IMR-90 (cell line): Measurements from ENCODE around the gene IL11. TPM values are rescaled to one million over a fixed set of nuclear protein-coding genes. Genes with fewer than 3 reads are reported as not detected.
A peak's percentile ranks its signal among the peaks of the same experiment; 100 is the strongest.

Experiments used
- ATAC-seq: fragments of 200-7000 bp; cut with Tn5 transposase; 2 replicates; pipeline ENCODE4 v1.9.1; 2020; ENCODE audit warnings: low read depth, mild to moderate bottlenecking, moderate library complexity
- BruUV-seq: library from RNA; stranded (reverse); fragments of 400-500 nt; replicated peaks from 2 replicates; lab custom pipeline; 2021; lab: Mats Ljungman, UMichigan
- CTCF ChIA-PET: fragments of 300-600 bp; formaldehyde crosslinking; extraction: SDS; loops from one replicate; lab custom pipeline; 2021; ENCODE audit warnings: antibody characterized with exemption; lab: Yijun Ruan, JAX
- POLR2A ChIA-PET: fragments of 300-600 bp; sonication (Branson Sonifier 250); formaldehyde crosslinking; loops from one replicate; lab custom pipeline; 2022; ENCODE audit warnings: antibody characterized with exemption; ENCODE audit not compliant: unreplicated experiment; lab: Charles Lee
- DNase-seq: peaks from one replicate; pipeline ENCODE4 v3.0.0; 2013
- H2AFZ ChIP-seq: replicated peaks from 2 replicates; pipeline ENCODE3; 2013; ENCODE audit warnings: low read length, mild to moderate bottlenecking; ENCODE audit not compliant: poor library complexity
- H2AK5ac ChIP-seq: 2 replicates; pipeline ENCODE4 v1.6.1; 2013; ENCODE audit warnings: low read depth, low read length, inconsistent platforms
- H2AK9ac ChIP-seq: replicated peaks from 2 replicates; pipeline ENCODE3; 2013; ENCODE audit warnings: mild to moderate bottlenecking, low read depth, low read length, moderate library complexity; ENCODE audit not compliant: poor library complexity
- H2BK120ac ChIP-seq: 2 replicates; pipeline ENCODE4 v1.6.1; 2013; ENCODE audit warnings: low read depth, low read length, inconsistent platforms
- H2BK15ac ChIP-seq: 3 replicates; pipeline ENCODE4 v1.6.1; 2013; ENCODE audit warnings: low read depth, low read length, inconsistent platforms
- H2BK20ac ChIP-seq: 2 replicates; pipeline ENCODE4 v1.6.1; 2013; ENCODE audit warnings: low read depth, mild to moderate bottlenecking, inconsistent platforms, low read length, moderate library complexity
- H2BK5ac ChIP-seq: 2 replicates; pipeline ENCODE4 v1.6.1; 2013; ENCODE audit warnings: mild to moderate bottlenecking, low read depth, low read length, inconsistent platforms; ENCODE audit not compliant: poor library complexity, severe bottlenecking
- H3K14ac ChIP-seq: replicated peaks from 2 replicates; pipeline ENCODE4 v1.6.1; 2013; ENCODE audit warnings: low read depth, low read length, inconsistent platforms
- H3K18ac ChIP-seq: 2 replicates; pipeline ENCODE4 v1.6.1; 2013; ENCODE audit warnings: low read depth, low read length, control low read depth
- H3K23ac ChIP-seq: 2 replicates; pipeline ENCODE4 v1.6.1; 2013; ENCODE audit warnings: low read depth, low read length, inconsistent platforms
- H3K27ac ChIP-seq: 2 replicates; pipeline ENCODE4 v1.5.1; 2013; ENCODE audit warnings: mild to moderate bottlenecking, control low read depth, low read length; ENCODE audit not compliant: insufficient read depth
- H3K27me3 ChIP-seq: 2 replicates; pipeline ENCODE4 v1.6.1; 2013; ENCODE audit warnings: low read length; ENCODE audit not compliant: control insufficient read depth, insufficient read depth
- H3K36me3 ChIP-seq: 2 replicates; pipeline ENCODE4 v1.6.1; 2013; ENCODE audit warnings: low read length, mixed read lengths; ENCODE audit not compliant: control insufficient read depth, insufficient read depth
- H3K4ac ChIP-seq: 2 replicates; pipeline ENCODE4 v1.6.1; 2013; ENCODE audit warnings: low read depth, low read length, inconsistent platforms
- H3K4me1 ChIP-seq: 2 replicates; pipeline ENCODE4 v1.6.1; 2013; ENCODE audit warnings: low read length, mixed read lengths; ENCODE audit not compliant: control insufficient read depth, insufficient read depth
- H3K4me2 ChIP-seq: 2 replicates; pipeline ENCODE4 v1.6.1; 2013; ENCODE audit warnings: low read depth, mild to moderate bottlenecking, control low read depth, low read length, moderate library complexity
- H3K4me3 ChIP-seq: 2 replicates; pipeline ENCODE4 v1.5.1; 2013; ENCODE audit warnings: low read depth, mild to moderate bottlenecking, control low read depth, low read length, moderate library complexity; ENCODE audit not compliant: insufficient read depth
- H3K56ac ChIP-seq: 2 replicates; pipeline ENCODE4 v1.6.1; 2013; ENCODE audit warnings: low read length, inconsistent platforms; ENCODE audit not compliant: insufficient read depth; ENCODE audit errors: extremely low read depth
- H3K79me1 ChIP-seq, 2 experiments: 2 replicates each; pipeline ENCODE4 v1.6.1; 2013; ENCODE audit warnings: low read length in 2 of 2, inconsistent platforms in 1 of 2, low read depth in 1 of 2
- H3K9ac ChIP-seq: 2 replicates; pipeline ENCODE4 v1.6.1; 2013; ENCODE audit warnings: low read depth, low read length, control low read depth
- H3K9me1 ChIP-seq: 2 replicates; pipeline ENCODE4 v1.6.1; 2013; ENCODE audit warnings: low read length, inconsistent platforms; ENCODE audit not compliant: insufficient read depth
- H3K9me3 ChIP-seq: 2 replicates; pipeline ENCODE4 v1.6.1; 2013; ENCODE audit warnings: low read length; ENCODE audit not compliant: control insufficient read depth, insufficient read depth
- H4K20me1 ChIP-seq: 2 replicates; pipeline ENCODE4 v1.6.1; 2013; ENCODE audit warnings: low read length, inconsistent platforms; ENCODE audit not compliant: insufficient read depth
- H4K5ac ChIP-seq: 2 replicates; pipeline ENCODE4 v1.6.1; 2013; ENCODE audit warnings: mild to moderate bottlenecking, low read depth, low read length, control low read depth
- H4K8ac ChIP-seq, 2 experiments: 2 replicates each; pipeline ENCODE4 v1.6.1; 2013; ENCODE audit warnings: low read depth in 2 of 2, low read length in 2 of 2, control low read depth in 1 of 2, inconsistent platforms in 1 of 2
- H4K91ac ChIP-seq: 2 replicates; pipeline ENCODE4 v1.6.1; 2013; ENCODE audit warnings: low read depth, low read length, inconsistent platforms; ENCODE audit not compliant: insufficient read depth
- BHLHE40 ChIP-seq: fragments of 150-350 bp; IDR thresholded peaks from 2 replicates; pipeline ENCODE4 v1.6.1; 2016; ENCODE audit warnings: mild to moderate bottlenecking, low read depth, low read length
- CEBPB ChIP-seq: IDR thresholded peaks from 2 replicates; pipeline ENCODE4 v1.6.1; 2012; ENCODE audit warnings: low read depth, low read length, improper control_type of control experiment
- CHD1 ChIP-seq: IDR thresholded peaks from 2 replicates; pipeline ENCODE4 v1.6.1; 2012; ENCODE audit warnings: low read depth, low read length, improper control_type of control experiment
- FOS ChIP-seq: fragments of 150-350 bp; IDR thresholded peaks from 2 replicates; pipeline ENCODE4 v1.6.1; 2016; ENCODE audit warnings: low read depth, low read length
- MAFK ChIP-seq: IDR thresholded peaks from 2 replicates; pipeline ENCODE4 v1.6.1; 2012; ENCODE audit warnings: low read depth, low read length, improper control_type of control experiment
- MAZ ChIP-seq: IDR thresholded peaks from 2 replicates; pipeline ENCODE4 v1.6.1; 2012; ENCODE audit warnings: low read depth, mild to moderate bottlenecking, low read length, improper control_type of control experiment, moderate library complexity, borderline replicate concordance
- MXI1 ChIP-seq: IDR thresholded peaks from 2 replicates; pipeline ENCODE4 v1.6.1; 2012; ENCODE audit warnings: low read depth, mild to moderate bottlenecking, low read length, moderate library complexity, borderline replicate concordance
- NFE2L2 ChIP-seq: fragments of 150-350 bp; IDR thresholded peaks from 2 replicates; pipeline ENCODE4 v1.6.1; 2016; ENCODE audit warnings: low read depth, mild to moderate bottlenecking, low read length
- POLR2A ChIP-seq: IDR thresholded peaks from 2 replicates; pipeline ENCODE4 v1.6.1; 2012; ENCODE audit warnings: mild to moderate bottlenecking, low read depth, low read length
- RAD21 ChIP-seq: IDR thresholded peaks from 2 replicates; pipeline ENCODE4 v1.6.1; 2012; ENCODE audit warnings: low read length, improper control_type of control experiment
- RCOR1 ChIP-seq: IDR thresholded peaks from 2 replicates; pipeline ENCODE4 v1.6.1; 2012; ENCODE audit warnings: mild to moderate bottlenecking, low read length, improper control_type of control experiment; ENCODE audit not compliant: insufficient replicate concordance
- RFX5 ChIP-seq: IDR thresholded peaks from 2 replicates; pipeline ENCODE4 v1.8.0; 2012; ENCODE audit warnings: low read depth, mild to moderate bottlenecking, low read length, moderate library complexity
- SMC3 ChIP-seq: fragments of 150-350 bp; IDR thresholded peaks from 2 replicates; pipeline ENCODE4 v1.6.1; 2016; ENCODE audit warnings: low read depth, mild to moderate bottlenecking, antibody characterized with exemption, low read length, moderate library complexity
- WGBS, 2 experiments: methylation state at CpG; one replicate each; pipeline versions ENCODE4 v1.1.5 to v1.1.7; 2013; ENCODE audit warnings: missing lambda C conversion rate in 2 of 2; ENCODE audit not compliant: insufficient read length in 1 of 2; ENCODE audit errors: extremely low coverage in 2 of 2; 5-methylcytosine and 5-hydroxymethylcytosine counted together
- dilution Hi-C: fragments of 300-500 bp; cut with HindIII; formaldehyde crosslinking; loops from one replicate; pipeline ENCODE4 v1.14.3; 2018; ENCODE audit warnings: low sequenced_read_pairs; ENCODE audit not compliant: unreplicated experiment
- in situ Hi-C: fragments of 300-500 bp; cut with MboI; formaldehyde crosslinking; loops from 3 replicates; pipeline ENCODE4 v1.14.3; 2019; ENCODE audit warnings: low sequenced_read_pairs, inconsistent platforms, mixed read lengths
- intact Hi-C: fragments of 100-400 bp; cut with micrococcal nuclease; formaldehyde crosslinking; loops from 2 replicates; pipeline ENCODE4 v1.10.0; 2022
- polyA plus RNA-seq, 3 experiments: library from polyadenylated mRNA; depleted of rRNA; stranded (reverse); fragments of >200 nt; gene quantifications; 2 replicates each; pipeline ENCODE4 v1.2.3, GENCODE V29; 2012; ENCODE audit warnings: low replicate concordance in 1 of 3
- total RNA-seq: library from RNA; depleted of rRNA; stranded (reverse); fragments of >200 nt; gene quantifications from 2 replicates; pipeline ENCODE4 v1.2.3, GENCODE V29; 2012
- TF ChIP-seq, protein P1 (sequence below): conservative IDR thresholded peaks from 2 replicates; pipeline ENCODE4 v1.5.1; 2012; ENCODE audit warnings: mild to moderate bottlenecking, low read depth, low read length, improper control_type of control experiment
- TF ChIP-seq, protein P2 (sequence below): fragments of 150-350 bp; IDR thresholded peaks from 2 replicates; pipeline ENCODE4 v1.6.1; 2016; ENCODE audit warnings: low read depth, mild to moderate bottlenecking, low read length, moderate library complexity, borderline replicate concordance
- TF ChIP-seq, protein P3 (sequence below): fragments of 150-350 bp; IDR thresholded peaks from 2 replicates; pipeline ENCODE4 v1.6.1; 2017; ENCODE audit warnings: mild to moderate bottlenecking, antibody characterized with exemption, low read length, low read depth

IL11 gene
- total and polyA plus RNA-seq, 2 of the 4 experiments (the other 2 are of a cell fraction) = 14.3 to 33.6 TPM

DNA sequence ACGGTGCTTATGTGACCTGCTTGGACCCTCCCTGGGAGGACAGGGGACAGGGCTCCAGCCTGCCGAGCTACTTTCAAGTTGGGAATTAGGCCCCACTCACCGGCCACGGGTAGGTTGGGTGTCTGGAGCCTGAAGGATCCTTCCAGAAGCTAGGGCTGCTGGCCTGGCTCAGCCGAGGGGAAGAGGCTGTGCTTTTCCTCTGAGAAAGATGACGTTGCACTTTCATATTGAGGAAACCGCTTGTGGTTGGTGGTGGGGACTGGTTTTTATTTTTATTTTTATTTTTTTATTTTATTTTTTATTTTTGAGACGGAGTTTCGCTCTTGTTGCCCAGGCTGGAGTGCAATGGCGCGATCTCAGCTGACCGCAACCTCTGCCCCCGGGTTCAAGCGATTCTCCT, 45.1 kb downstream of the IL11 start, which contains the start of gene TMEM150B:
TMEM150B (minus strand) TSS at position 170 of the 400 bp plus-strand sequence. CDS start 4,305 bp downstream, outside the sequence.
- no peak within 1 kb of the TSS for H3K18ac ChIP-seq
- intact Hi-C loops (no loop called here), dilution Hi-C loops (no loop called here), in situ Hi-C loops (no loop called here)
- H2BK15ac ChIP-seq = no peak within 1 kb of the TSS
- POLR2A ChIA-PET = no interaction called here
- no peak within 1 kb of the TSS for H3K23ac ChIP-seq
- H3K9ac ChIP-seq = no peak within 1 kb of the TSS
- H3K36me3 ChIP-seq = no peaks in the 10 kb centered on the region
- no peaks in the 10 kb centered on the region for H3K9me3 ChIP-seq
- no peak within 1 kb of the TSS for H4K91ac ChIP-seq
- no peak within 1 kb of the TSS for H2BK5ac ChIP-seq
- H2AFZ ChIP-seq = peak within 1 kb of the TSS; percentile 32
- no peak within 1 kb of the TSS for H3K27ac ChIP-seq
- H2AK9ac ChIP-seq = no peak within 1 kb of the TSS
- H3K27me3 ChIP-seq = peaks cover 18% of the 10 kb centered on the region
- TF ChIP-seq POLR2A (no peak), NFE2L2 (no peak), BHLHE40 (no peak), FOS (no peak), MXI1 (no peak), RFX5 (no peak), MAZ (no peak), MAFK (no peak), RCOR1 (no peak), SMC3 (no peak), RAD21 (no peak), CEBPB (no peak), CHD1 (no peak)
- TF ChIP-seq, protein P1, sequence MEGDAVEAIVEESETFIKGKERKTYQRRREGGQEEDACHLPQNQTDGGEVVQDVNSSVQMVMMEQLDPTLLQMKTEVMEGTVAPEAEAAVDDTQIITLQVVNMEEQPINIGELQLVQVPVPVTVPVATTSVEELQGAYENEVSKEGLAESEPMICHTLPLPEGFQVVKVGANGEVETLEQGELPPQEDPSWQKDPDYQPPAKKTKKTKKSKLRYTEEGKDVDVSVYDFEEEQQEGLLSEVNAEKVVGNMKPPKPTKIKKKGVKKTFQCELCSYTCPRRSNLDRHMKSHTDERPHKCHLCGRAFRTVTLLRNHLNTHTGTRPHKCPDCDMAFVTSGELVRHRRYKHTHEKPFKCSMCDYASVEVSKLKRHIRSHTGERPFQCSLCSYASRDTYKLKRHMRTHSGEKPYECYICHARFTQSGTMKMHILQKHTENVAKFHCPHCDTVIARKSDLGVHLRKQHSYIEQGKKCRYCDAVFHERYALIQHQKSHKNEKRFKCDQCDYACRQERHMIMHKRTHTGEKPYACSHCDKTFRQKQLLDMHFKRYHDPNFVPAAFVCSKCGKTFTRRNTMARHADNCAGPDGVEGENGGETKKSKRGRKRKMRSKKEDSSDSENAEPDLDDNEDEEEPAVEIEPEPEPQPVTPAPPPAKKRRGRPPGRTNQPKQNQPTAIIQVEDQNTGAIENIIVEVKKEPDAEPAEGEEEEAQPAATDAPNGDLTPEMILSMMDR = no peak
- TF ChIP-seq, protein P2, sequence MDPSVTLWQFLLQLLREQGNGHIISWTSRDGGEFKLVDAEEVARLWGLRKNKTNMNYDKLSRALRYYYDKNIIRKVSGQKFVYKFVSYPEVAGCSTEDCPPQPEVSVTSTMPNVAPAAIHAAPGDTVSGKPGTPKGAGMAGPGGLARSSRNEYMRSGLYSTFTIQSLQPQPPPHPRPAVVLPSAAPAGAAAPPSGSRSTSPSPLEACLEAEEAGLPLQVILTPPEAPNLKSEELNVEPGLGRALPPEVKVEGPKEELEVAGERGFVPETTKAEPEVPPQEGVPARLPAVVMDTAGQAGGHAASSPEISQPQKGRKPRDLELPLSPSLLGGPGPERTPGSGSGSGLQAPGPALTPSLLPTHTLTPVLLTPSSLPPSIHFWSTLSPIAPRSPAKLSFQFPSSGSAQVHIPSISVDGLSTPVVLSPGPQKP = no peak
- TF ChIP-seq, protein P3, sequence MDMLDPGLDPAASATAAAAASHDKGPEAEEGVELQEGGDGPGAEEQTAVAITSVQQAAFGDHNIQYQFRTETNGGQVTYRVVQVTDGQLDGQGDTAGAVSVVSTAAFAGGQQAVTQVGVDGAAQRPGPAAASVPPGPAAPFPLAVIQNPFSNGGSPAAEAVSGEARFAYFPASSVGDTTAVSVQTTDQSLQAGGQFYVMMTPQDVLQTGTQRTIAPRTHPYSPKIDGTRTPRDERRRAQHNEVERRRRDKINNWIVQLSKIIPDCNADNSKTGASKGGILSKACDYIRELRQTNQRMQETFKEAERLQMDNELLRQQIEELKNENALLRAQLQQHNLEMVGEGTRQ = no peak
- DNase-seq = no peak
- no CpG with 5 or more reads among the region's 14 CpGs for WGBS, 2 experiments
- H3K4ac ChIP-seq = no peak within 1 kb of the TSS
- BruUV-seq = no TSS peak
- CTCF ChIA-PET = no interaction called here
- H3K4me2 ChIP-seq = no peak within 1 kb of the TSS
- no peak within 1 kb of the TSS for H4K8ac ChIP-seq
- no peak within 1 kb of the TSS for H2BK20ac ChIP-seq
- H3K4me1 ChIP-seq = peaks cover 2% of the 10 kb centered on the region; the same call in 1 of the 2 replicates
- no peak within 1 kb of the TSS for H4K5ac ChIP-seq
- no peaks in the 10 kb centered on the region for H3K79me1 ChIP-seq
- no peak within 1 kb of the TSS for H2AK5ac ChIP-seq
- H2BK120ac ChIP-seq = no peak within 1 kb of the TSS
- H3K9me1 ChIP-seq = no peaks in the 10 kb centered on the region; the same call in 1 of the 2 replicates
- H3K56ac ChIP-seq = no peak within 1 kb of the TSS
- no peak within 1 kb of the TSS for H3K14ac ChIP-seq
- H3K4me3 ChIP-seq = no peak within 1 kb of the TSS
- peaks cover 2% of the 10 kb centered on the region; the same call in 1 of the 2 replicates for H4K20me1 ChIP-seq
- ATAC-seq = no peak
